Neural crest cell (in vitro differentiated cells): ENCODE data around the gene OXCT2. TPM values are rescaled to one million over a fixed set of nuclear protein-coding genes. Genes with fewer than 3 reads are reported as not detected.
"Not testable (repeated sequence)": the region's sequence is repeated elsewhere in the genome, so short reads cannot be mapped to it uniquely, and the experiment has no call there.

Experiments
- DNase-seq: peaks from one replicate; pipeline ENCODE4 v3.0.0; 2021; ENCODE audit warnings: low read depth, mixed read lengths, low spot score
- H3K27ac Mint-ChIP-seq: one replicate; pipeline ENCODE4 v1.8.0; 2021; ENCODE audit warnings: mild to moderate bottlenecking, mixed read lengths; ENCODE audit not compliant: unreplicated experiment
- H3K27me3 Mint-ChIP-seq: 2 replicates; pipeline ENCODE4 v1.8.0; 2021; ENCODE audit warnings: low read depth, mild to moderate bottlenecking, mixed read lengths
- H3K36me3 Mint-ChIP-seq: 2 replicates; pipeline ENCODE4 v1.8.0; 2021; ENCODE audit warnings: low read depth, mild to moderate bottlenecking, mixed read lengths
- H3K4me1 Mint-ChIP-seq: 2 replicates; pipeline ENCODE4 v1.8.0; 2021; ENCODE audit warnings: mixed read lengths
- H3K4me3 Mint-ChIP-seq: one replicate; pipeline ENCODE4 v1.8.0; 2021; ENCODE audit warnings: mild to moderate bottlenecking, mixed read lengths
- H3K9me3 Mint-ChIP-seq: 2 replicates; pipeline ENCODE4 v1.8.0; 2021; ENCODE audit warnings: mixed read lengths
- long read RNA-seq: library from polyadenylated mRNA; unstranded; transcript quantifications from one replicate; pipeline ENCODE4 v2.0.0, GENCODE V29; 2020
- total RNA-seq: library from RNA; stranded (reverse); gene quantifications from 2 replicates; pipeline ENCODE4 v1.2.1, GENCODE V29; 2021
- TF ChIP-seq, protein P1 (sequence below): fragments of 200-600 bp; sonication (generic); conservative IDR thresholded peaks from 2 replicates; pipeline ENCODE4 v1.5.0; 2021; ENCODE audit warnings: antibody characterized with exemption, mild to moderate bottlenecking

The OXCT2 gene
- 0.75 and 0.77 TPM in 2 replicates for total RNA-seq
- long read RNA-seq: 0 reads

DNA sequence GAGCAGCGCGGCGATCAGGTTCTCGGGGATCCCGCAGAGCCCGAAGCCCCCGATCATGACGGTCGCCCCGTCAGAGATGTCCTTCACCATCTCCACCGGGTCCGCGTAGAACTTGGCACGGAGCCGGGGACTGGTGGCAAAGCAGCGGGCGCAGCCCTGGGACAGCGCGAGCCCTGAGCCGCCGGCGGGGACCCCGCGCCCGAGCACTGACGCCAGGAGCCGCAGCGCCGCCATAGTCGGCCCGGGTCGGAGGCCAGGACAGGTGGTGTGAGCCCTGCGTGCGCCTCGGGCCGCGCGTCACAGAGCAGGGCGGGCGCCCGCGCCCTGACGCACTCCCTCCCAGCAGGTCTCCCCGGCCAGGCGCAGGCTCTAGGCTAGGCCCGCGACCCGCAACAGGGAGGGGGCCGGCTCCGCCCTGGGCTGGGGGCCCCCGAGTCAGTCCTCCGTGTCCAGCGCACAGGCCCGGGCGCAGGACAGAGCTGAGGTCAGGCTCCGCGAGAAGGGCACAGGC, at the start of gene OXCT2:
OXCT2 (minus strand) TSS at position 327 of the 511 bp plus-strand sequence; CDS start at position 234, 93 bp downstream.
- DNase-seq: not testable (repeated sequence)

DNA sequence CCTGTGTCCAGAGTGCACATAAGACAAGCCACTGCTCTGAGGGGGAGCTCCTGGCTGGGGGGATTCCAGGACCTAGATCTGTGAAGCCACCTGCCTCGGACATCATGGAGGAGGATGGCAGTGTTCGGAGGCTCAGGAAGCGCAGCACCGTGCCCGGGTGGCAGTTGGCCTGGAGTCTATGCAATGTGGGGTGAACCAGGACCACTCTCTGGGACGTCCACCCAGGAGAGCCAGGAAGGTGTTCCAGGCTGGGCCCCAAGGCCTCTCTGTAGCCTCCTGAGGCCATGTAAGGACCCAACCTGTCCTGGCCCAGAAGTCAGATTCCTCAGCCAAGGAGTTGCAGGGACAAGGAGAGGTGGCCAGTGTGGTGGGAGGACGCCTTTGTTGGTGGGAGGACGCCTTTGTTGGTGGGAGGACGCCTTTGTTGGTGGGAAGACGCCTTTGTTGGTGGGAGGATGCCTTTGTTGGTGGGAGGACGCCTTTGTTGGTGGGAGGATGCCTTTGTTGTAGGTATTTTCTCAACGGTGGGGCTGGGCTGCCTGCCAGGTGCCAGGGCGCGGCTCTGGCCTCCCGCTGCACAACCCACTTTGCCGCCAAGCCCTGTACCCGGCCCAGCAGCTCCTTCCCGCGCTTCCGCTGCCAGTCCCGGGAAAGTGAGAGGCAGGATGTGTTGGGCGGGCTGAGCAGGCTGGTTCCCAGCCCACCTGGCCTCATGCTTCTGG, 48.1 kb upstream of the OXCT2 start:
- TF ChIP-seq, protein P1, sequence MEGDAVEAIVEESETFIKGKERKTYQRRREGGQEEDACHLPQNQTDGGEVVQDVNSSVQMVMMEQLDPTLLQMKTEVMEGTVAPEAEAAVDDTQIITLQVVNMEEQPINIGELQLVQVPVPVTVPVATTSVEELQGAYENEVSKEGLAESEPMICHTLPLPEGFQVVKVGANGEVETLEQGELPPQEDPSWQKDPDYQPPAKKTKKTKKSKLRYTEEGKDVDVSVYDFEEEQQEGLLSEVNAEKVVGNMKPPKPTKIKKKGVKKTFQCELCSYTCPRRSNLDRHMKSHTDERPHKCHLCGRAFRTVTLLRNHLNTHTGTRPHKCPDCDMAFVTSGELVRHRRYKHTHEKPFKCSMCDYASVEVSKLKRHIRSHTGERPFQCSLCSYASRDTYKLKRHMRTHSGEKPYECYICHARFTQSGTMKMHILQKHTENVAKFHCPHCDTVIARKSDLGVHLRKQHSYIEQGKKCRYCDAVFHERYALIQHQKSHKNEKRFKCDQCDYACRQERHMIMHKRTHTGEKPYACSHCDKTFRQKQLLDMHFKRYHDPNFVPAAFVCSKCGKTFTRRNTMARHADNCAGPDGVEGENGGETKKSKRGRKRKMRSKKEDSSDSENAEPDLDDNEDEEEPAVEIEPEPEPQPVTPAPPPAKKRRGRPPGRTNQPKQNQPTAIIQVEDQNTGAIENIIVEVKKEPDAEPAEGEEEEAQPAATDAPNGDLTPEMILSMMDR: no peak
- DNase-seq: no peak
- Mint-ChIP-seq H3K4me1 (peaks cover 9% of the 10 kb centered on the region), H3K9me3 (peaks cover under 1% of the 10 kb centered on the region), H3K27me3 (no peaks in the 10 kb centered on the region), H3K36me3 (no peaks in the 10 kb centered on the region), H3K27ac (no peak overlapping the region), H3K4me3 (no peak overlapping the region)

More for the DNA sequence above, at the start of gene OXCT2:
- peak within 1 kb of the TSS; percentile 38 for H3K4me3 Mint-ChIP-seq
- H3K27me3 Mint-ChIP-seq, H3K9me3 Mint-ChIP-seq, H3K36me3 Mint-ChIP-seq, H3K27ac Mint-ChIP-seq, H3K4me1 Mint-ChIP-seq: not testable (repeated sequence)

DNA sequence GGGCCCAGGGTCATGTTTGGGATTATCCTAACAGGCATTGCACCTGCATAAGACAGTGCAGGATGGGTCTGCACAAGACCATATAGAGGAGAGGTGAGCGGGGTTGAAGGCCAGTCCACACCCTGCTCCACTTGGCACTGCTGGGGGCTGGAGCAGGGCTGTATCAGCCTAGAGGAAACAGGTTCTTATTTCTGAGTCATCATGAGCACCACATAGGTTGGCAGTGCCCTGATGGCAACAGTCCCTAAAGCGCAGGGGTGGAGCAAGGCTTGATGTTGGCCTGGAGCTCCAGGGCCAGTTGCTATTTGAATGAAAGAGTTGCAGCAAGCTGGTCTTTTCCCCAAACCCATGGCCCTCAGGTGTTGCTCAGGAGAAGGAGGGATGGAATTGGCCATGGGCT, 47.3 kb upstream of the OXCT2 start:
- Mint-ChIP-seq H3K4me1 (peaks cover 9% of the 10 kb centered on the region), H3K36me3 (no peaks in the 10 kb centered on the region), H3K9me3 (no peaks in the 10 kb centered on the region), H3K27ac (no peak overlapping the region), H3K4me3 (no peak overlapping the region), H3K27me3 (no peaks in the 10 kb centered on the region)
- TF ChIP-seq, protein P1: no peak
- no peak for DNase-seq

DNA sequence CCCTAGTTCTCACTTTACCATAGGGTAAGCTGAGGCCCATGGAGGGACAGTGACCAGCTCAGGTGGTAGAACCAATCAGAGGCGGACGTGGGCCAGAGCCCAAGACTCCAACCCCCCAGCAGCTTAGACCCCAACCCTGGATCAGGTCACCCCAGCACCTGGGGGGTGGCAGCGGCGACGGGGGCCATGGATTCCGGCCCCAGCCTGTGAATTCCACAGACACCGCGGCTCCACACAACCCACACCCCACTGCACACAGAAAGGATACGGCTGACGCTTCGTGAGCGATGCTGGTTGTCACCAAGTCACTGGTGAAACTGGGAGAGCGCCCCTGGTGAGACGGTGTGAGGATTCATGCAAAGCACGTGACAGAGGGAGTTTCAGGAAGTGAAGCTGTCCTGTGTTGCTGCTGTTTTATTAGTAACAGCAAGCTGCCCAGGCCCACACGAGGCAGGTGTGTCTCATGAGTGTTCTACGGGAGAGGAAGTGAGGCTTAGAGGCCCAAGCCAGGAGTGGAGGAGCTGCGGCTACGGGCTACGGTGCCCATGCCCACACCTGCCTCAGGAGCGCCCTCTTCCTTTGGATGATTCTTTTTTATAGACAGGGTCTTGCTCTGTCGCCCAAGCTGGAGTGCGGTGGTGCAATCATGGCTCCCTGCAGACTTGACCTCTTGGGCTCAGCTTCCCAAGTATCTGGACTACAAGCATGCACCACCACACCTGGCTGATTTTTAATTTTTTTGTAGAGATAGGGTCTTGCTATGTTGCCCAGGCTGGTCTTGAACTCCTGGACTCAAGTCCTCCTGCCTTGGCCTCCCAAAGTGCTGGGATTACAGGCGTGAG, 46.2 kb upstream of the OXCT2 start:
- DNase-seq, H3K27me3 Mint-ChIP-seq, H3K27ac Mint-ChIP-seq, H3K4me1 Mint-ChIP-seq, H3K36me3 Mint-ChIP-seq, H3K9me3 Mint-ChIP-seq, H3K4me3 Mint-ChIP-seq: not testable (repeated sequence)

DNA sequence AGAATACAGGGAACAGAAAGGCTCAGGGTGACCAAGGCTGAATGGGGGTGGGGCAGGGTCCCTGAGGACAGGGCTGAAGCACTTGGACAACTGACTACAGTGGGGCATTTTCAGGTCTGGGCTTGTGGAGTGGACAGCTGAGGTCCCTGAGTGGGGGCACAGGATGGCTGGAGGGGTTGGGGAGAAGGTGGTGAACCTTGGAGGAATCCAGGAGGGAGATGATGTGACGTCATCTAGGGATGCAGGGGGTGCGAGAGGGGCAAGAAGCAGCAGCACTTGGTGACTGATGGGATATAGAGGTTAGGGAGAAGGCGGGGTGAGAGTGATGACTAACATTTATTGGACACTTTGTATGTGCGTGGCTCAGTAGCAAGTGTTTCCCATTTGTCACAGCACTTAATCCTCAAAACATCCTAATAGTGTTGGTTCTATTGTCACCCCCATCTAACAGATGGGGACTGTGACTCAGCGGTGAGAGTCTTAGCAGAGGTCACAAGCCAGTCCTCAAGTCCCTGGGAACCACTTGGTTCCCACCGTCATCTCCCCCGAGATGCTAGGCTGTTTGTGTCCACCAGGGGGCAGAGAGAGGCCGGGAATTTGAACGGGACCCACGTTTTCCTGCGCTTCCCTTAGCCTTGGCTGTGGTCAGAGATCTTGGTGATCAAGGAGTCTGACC, 45.4 kb upstream of the OXCT2 start:
- TF ChIP-seq, protein P1: peak; percentile 78
- DNase-seq: peak; percentile 70
- Mint-ChIP-seq H3K27me3 (no peaks in the 10 kb centered on the region), H3K27ac (no peak overlapping the region), H3K36me3 (no peaks in the 10 kb centered on the region), H3K9me3 (no peaks in the 10 kb centered on the region), H3K4me3 (no peak overlapping the region), H3K4me1 (peaks cover 5% of the 10 kb centered on the region)

DNA sequence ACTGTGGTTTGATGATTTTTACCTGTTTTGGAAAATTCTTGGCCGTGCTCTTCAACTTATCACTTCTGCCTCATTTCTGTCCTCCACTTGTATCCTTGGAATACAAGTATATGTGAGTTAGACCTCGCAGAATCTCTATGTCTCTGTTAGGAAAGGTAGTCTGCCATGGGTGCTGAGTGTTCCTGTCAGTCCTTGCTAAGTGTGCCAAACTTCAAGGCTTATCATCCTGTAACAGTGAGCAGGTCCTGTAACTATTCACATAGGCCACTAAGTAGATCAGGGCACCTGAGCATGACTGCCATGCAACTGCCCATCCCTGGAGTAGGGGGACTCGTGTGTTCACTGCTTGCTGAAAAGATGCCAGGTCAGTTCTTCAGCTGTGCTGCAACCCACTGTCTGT, 41.8 kb upstream of the OXCT2 start:
- Mint-ChIP-seq H3K36me3 (no peaks in the 10 kb centered on the region), H3K4me3 (no peak overlapping the region), H3K4me1 (peaks cover 5% of the 10 kb centered on the region), H3K9me3 (no peaks in the 10 kb centered on the region), H3K27ac (no peak overlapping the region), H3K27me3 (no peaks in the 10 kb centered on the region)
- DNase-seq: no peak
- TF ChIP-seq, protein P1: no peak
